Measurements from ENCODE around the gene GPC3.
"Not testable (repeated sequence)": the region's sequence is repeated elsewhere in the genome, so short reads cannot be mapped to it uniquely, and the experiment has no call there.

The GPC3 gene

DNA sequence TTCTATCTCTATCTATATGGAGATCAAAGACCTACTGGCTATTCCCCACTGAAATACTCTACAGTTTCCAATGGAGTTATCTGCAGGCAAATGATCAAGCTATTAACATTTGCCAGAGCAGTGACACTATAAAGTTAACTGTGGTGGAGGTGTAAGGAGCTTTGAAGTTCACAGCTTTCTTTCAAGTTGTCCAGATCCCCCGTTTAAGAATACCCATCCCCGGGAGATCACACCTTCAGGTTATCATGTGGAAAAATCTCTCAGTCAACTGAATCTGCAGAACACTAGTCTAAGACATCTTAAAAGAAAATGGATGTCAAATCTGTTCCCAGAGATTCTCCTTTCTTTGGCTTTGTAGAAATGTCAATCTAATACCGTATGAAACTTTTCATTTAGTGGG, 80.1 kb downstream of the GPC3 start:
- no peak for DNase-seq (ENCODE audit: extremely low read depth in 1 of 2, low read depth in 1 of 2)

- no peak for DNase-seq (ENCODE audit: extremely low read depth in 1 of 2, low read depth in 1 of 2)
These were observed 87.7 kb downstream of the GPC3 start for GRCh38 chrX:133897593-133898163.

GRCh38 chrX:133892337-133892736, 93.1 kb downstream of the GPC3 start:
- no peak for DNase-seq (ENCODE audit: extremely low read depth in 1 of 2, low read depth in 1 of 2)

GRCh38 chrX:133888984-133889383, 96.4 kb downstream of the GPC3 start:
- DNase-seq (ENCODE audit: extremely low read depth in 1 of 2, low read depth in 1 of 2): no peak

GRCh38 chrX:133888084-133888483, 97.3 kb downstream of the GPC3 start:
- DNase-seq (ENCODE audit: extremely low read depth in 1 of 2, low read depth in 1 of 2): not testable (repeated sequence)

- no peak for DNase-seq (ENCODE audit: extremely low read depth in 1 of 2, low read depth in 1 of 2)
These were observed 100.7 kb downstream of the GPC3 start for GRCh38 chrX:133884430-133885394.

GRCh38 chrX:133881893-133882292, 103.5 kb downstream of the GPC3 start:
- DNase-seq (ENCODE audit: extremely low read depth in 1 of 2, low read depth in 1 of 2): no peak

DNA sequence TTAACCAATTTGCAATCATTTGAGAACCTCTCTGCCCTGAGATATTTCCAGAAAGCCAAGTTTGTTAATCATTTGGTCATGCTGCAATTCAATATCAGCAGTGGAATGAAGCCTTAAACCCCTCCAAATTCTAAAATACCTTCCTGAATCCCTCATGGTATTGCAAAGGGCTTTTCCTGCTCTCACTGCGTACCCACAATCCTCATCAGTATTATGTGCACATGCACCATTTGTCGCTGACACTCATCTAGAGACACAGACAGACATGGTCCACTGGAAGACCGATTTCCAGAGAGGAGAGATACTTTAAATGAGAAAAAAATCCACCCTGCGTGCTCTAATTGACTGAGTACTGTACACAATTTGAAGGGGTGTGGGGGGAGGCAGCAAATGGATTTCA, 104.4 kb downstream of the GPC3 start:
- DNase-seq (ENCODE audit: extremely low read depth in 1 of 2, low read depth in 1 of 2): no peak

DNA sequence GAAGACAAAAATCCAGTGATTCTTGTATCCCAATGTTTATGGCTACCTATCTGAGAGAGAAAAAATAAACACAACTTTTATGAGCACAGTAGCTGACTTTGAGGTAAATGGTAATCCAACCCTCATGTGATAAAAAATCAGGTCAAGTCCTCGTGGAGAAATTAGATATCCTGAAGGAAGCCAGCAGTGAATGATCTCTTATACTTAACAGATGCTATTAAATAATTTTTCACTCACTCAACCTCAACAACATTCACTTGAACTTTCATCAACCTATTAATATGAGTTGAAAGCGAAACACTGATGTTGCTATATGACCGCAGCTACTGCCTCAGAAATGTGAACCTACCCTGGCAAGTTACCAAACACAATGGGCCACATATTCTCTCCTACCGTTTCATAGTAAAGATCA, 105.4 kb downstream of the GPC3 start:
- no peak for DNase-seq (ENCODE audit: extremely low read depth in 1 of 2, low read depth in 1 of 2)

DNA sequence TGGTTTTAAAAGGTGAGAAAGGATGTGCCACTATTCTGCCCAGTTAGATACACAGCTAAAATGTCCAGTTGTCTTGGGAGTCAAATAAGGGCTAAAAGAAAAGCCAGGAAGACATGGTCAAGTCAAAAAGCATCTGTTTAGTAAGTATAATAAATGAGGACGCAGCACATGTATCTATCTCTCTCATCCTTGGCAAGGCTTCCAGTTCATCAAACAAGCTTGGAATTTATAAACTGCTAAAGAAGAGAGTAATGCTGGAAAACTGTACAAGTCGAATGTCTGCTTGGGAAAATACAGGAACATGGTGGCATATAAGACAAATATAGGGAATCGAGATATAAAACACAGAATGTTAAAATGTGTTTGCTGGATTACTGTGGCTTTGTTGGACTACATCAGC, 106.7 kb downstream of the GPC3 start:
- DNase-seq (ENCODE audit: extremely low read depth in 1 of 2, low read depth in 1 of 2): no peak

DNA sequence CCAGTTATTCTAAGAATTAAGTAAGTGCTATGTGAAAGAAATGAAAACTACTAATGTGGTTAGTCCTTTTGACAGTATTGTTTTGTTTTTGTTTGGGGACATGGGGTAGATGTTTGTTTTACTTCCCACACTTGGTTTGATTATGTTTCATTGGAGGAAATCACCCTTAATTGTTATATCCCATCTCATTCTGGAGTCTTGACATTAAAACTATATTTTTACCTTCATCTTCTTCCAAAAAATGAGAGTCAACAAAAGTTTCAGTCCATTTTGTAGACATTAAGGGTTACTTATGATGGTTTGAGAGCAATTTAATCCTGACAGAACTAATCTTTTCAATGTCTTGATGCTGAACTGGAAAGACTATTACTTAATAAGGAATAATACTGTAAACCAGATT, 108.7 kb downstream of the GPC3 start:
- DNase-seq (ENCODE audit: extremely low read depth in 1 of 2, low read depth in 1 of 2): no peak

DNA sequence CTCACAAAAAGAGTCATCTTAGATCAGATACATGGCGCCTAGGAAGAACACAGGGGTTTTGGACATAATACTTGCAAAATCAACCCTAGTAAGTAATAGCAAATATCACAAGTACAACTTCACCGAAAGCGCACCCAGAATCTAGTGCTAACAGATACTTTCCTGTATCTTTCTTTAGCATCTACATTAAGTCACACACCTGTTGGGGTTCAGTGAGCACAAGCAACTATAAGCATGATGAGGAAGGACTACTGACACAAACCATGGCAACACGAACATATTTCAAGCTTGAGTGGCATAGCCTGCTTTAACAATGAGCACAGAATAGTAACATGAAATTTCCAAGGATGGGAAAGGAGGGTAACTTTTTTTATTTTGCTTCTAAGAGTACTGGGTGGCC, 116.1 kb downstream of the GPC3 start:
- DNase-seq (ENCODE audit: extremely low read depth in 1 of 2, low read depth in 1 of 2): no peak

- DNase-seq (ENCODE audit: extremely low read depth in 1 of 2, low read depth in 1 of 2): no peak
These were observed 116.7 kb downstream of the GPC3 start for GRCh38 chrX:133868682-133869081.

- DNase-seq (ENCODE audit: extremely low read depth in 1 of 2, low read depth in 1 of 2): no peak
These were observed 117.1 kb downstream of the GPC3 start for GRCh38 chrX:133868250-133868649.

DNA sequence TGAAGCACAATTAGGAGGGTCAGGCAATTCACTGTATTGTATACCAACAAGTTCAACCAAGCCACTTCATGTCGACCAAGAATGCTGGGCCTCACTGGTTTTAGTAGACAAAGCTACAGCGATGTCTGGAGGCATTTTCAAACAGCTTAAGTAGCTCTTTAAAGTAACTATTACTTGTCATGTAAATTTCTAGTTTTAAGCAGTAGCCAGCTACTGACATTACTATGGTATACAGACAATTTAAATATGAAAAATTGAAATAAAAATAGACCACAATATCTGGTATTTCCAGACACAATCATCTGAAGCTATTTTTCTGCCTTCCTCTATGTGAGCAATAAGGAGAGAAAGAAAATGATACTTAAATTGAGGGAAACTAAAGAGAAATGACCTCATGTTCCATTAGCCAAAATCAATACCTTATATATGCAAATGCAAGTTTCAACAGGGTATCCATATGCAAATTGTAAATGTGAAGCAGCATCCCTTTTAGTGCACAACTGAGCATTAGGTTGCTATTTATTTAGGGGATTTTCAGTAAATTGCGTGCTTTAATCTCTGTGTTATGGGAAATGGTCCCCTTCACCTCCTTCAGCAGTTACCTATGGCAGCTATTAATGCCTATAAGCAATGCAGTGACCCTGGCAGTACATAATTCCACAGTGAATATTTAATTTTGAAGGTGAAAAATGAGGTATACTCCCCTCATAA, 119.5 kb downstream of the GPC3 start:
- DNase-seq (ENCODE audit: extremely low read depth in 1 of 2, low read depth in 1 of 2): no peak

DNA sequence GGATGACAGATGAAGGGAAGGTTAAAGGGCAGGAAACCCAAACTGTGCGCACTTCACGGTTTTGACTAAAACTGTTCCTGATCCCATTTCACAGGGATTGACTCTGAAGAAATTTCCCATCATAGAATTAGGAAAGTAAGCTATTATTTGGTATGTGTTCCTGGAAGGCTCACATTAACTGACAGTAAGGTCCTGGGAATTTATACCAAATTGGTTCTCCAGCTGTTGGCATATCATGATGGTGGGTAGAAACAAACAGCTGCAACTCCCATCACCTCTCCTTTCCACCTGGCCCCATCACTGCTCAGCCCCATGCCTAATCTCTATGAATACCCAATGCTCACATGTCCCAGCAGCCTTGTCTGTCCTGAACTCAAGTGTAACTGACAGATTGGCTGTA, 121.2 kb downstream of the GPC3 start:
- DNase-seq (ENCODE audit: extremely low read depth in 1 of 2, low read depth in 1 of 2): no peak

- DNase-seq (ENCODE audit: extremely low read depth in 1 of 2, low read depth in 1 of 2): no peak
These were observed 125.5 kb downstream of the GPC3 start for GRCh38 chrX:133859860-133860259.

- DNase-seq (ENCODE audit: extremely low read depth in 1 of 2, low read depth in 1 of 2): no peak
These were observed 126.1 kb downstream of the GPC3 start for GRCh38 chrX:133859336-133859735.

GRCh38 chrX:133857640-133858269, 127.6 kb downstream of the GPC3 start:
- DNase-seq (ENCODE audit: extremely low read depth in 1 of 2, low read depth in 1 of 2): no peak

- no peak for DNase-seq (ENCODE audit: extremely low read depth in 1 of 2, low read depth in 1 of 2)
These were observed 128.6 kb downstream of the GPC3 start for GRCh38 chrX:133856819-133857218.

DNA sequence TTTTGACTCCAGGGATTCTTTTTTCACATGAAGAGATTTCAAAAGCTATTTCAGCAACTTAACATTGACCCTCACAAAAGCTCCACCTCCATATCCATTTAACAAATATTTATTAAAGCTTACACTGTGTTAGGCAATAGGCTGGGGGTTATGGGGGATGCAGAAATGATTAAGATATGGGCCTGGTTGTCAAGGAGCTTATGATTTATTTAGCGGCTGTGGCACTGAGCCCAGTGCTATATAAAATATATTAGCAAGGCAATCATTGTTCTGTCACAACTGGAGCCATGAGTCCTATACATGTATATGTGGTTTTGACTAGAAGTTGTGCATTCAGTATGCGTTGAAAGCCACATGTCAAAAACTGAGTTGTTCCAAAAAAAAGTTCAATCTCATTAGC, 131.1 kb downstream of the GPC3 start:
- no peak for DNase-seq (ENCODE audit: extremely low read depth in 1 of 2, low read depth in 1 of 2)

Data from stimulated activated CD8-positive, alpha-beta memory T cell treated with anti-CD3 and anti-CD28 coated beads, Interleukin-7, amount 100 ng/mL, for 48 hours (primary cell).